ENCODE data around the gene SZT2.

SZT2 gene

GRCh38 chr1:43389326-43390313 lies at the start of gene SZT2, which contains the start of gene MED8:
Gene SZT2 (plus strand): TSS chr1:43389899. CDS start chr1:43389969, 70 bp downstream.
Gene MED8 (minus strand): TSS chr1:43389800. CDS start chr1:43389764, 36 bp downstream.
- DNase-seq (ENCODE audit: low read depth in 2 of 2): peak; percentile 83 to 90

- DNase-seq (ENCODE audit: low read depth in 2 of 2): no peak
Observed at GRCh38 chr1:43340559-43340958, 49.1 kb upstream of the SZT2 start.

GRCh38 chr1:43344267-43344850 lies 45.3 kb upstream of the SZT2 start:
- DNase-seq (ENCODE audit: low read depth in 2 of 2): no peak

DNA sequence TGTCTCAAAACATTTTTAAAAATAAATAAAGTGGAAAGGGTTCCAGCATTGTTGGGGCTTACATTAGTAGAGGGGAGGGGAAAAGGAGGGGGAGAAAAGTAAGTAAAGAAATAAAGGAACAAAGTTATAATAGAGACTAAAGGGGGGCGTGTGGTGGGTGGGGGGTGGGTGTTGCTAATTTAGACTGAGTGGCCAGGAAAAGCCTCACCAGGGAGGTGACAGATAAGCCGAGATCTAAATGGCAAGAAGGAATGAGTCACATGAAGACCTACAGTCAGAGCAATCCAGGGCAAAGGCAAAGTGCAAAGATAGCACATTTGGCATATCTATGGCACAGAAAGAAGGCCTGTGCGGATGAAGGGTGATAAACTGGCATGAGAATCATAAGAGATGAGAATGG lies 44.6 kb upstream of the SZT2 start:
- DNase-seq (ENCODE audit: low read depth in 2 of 2): no peak

- DNase-seq (ENCODE audit: low read depth in 2 of 2): no peak
Observed at GRCh38 chr1:43346636-43347035, 43.1 kb upstream of the SZT2 start.

- no peak for DNase-seq (ENCODE audit: low read depth in 2 of 2)
Observed at GRCh38 chr1:43348343-43348808, 41.3 kb upstream of the SZT2 start.

- DNase-seq (ENCODE audit: low read depth in 2 of 2): peak in 1 of 2 donors; percentile 50
Observed at GRCh38 chr1:43348809-43349593, 40.7 kb upstream of the SZT2 start.

DNA sequence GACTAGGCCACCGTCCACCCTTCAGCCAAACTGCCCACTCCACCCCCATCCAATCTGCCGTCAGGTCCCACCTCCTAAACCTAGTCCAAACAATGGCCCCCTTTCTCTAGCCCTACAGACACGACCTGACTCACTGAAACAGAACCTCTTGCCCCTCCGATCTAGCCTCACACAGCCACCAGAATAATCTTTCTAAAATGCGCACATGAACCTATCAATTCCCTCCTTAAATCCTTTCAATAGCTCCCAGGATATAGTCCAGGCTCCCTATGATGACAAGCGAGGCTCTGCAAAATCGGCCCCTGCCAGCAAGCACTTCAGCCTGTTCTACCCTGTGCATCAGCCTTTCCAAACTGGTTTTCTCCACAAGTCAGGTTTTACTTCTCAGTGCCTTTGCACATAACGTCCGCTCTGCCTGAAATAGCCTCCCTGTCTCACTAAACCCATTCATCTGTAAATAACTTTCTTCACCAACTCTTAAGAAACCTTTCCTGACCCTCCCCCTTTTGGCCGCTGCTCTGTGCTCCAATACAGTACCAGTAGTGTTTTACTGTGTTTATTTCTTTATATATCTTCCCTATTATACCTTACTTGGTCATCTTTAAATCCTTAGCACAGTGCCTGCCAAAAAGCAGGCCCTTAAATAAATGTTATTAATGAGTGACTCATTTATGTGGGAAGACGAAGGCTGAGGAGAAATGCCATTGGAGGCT lies 39.9 kb upstream of the SZT2 start:
- DNase-seq (ENCODE audit: low read depth in 2 of 2): no peak

GRCh38 chr1:43350976-43351375 lies 38.7 kb upstream of the SZT2 start:
- DNase-seq (ENCODE audit: low read depth in 2 of 2): no peak

DNA sequence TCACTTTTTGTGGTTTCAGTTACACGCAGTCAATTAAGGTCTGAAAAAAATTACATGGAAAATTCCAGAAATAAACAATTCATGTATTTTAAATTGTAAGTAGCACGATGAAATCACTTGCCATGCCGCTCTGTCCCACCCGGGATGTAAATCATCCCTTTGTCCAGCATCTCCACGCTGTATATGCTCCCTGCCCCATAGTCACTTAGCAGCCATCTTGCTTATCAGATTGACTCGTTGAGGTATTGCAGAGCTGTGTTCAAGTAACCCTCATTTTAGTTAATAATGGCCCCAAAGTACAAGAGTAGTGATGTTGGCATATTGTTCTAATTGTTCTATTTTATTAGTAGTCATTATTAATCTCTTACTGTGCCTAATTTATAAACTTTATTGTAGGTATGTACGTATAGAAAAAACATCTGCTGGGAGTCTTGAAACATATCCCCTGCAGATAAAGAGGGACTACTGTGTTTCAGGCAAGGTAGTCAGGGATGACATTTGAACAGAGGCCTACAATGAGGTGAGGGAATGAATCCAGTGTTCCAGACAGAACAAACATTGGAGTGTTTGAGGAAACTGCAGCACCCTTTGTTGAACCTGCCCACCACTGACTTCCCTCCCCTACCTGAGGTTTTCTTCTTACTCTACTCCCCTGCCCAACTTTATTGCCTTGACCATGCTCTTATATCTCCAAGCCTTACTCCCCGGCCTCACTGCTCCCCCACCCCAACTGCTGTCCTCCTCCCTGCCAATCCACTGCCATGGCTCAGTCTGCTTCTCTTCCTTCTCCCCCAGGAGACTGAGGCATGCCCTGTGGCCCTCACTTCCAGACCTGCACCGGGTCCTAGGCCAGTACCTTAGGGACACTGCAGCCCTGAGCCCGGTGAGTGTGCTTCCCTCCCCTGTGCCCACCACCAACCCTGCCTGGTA lies 38.0 kb upstream of the SZT2 start:
- DNase-seq (ENCODE audit: low read depth in 2 of 2): no peak

- no peak for DNase-seq (ENCODE audit: low read depth in 2 of 2)
Observed at GRCh38 chr1:43352351-43352705, 37.4 kb upstream of the SZT2 start.

DNA sequence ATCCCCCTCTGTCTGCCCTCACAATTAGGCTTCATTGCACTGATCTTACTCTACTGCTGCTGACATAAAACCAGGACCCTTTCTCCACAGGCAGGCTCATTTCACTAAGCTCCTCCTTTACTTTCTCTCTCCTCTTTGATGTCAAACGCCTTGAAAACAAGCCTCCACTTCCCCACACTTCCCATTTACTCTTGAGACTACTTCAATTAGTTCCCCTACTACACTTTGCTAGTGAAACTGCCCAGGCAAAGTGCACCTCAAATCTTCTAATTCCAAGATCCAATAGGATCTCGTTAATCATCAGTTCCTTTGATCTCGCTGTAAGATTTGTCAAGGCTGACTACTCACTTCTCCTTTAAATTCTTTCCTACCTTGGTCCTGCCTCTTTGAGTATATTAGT lies 36.8 kb upstream of the SZT2 start:
- DNase-seq (ENCODE audit: low read depth in 2 of 2): no peak

DNA sequence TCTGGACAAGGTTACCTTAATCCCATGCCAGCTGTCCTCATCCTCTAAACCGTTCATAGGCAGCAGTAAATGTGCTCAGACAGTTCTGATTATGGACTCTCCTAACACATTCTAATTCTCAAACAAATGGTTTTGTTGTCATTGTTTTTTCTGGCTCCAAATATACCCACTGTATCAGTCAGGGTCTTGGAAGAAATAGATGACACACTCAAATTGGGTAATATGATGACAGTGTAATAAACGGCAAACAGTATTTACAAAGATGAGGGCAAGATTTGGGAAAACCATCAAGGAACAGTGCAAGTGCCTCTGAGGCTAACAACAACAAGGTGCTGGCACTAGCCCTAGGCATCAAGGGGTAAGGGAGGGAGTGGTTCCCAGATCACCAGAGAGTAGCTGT lies 35.2 kb upstream of the SZT2 start:
- no peak for DNase-seq (ENCODE audit: low read depth in 2 of 2)

DNA sequence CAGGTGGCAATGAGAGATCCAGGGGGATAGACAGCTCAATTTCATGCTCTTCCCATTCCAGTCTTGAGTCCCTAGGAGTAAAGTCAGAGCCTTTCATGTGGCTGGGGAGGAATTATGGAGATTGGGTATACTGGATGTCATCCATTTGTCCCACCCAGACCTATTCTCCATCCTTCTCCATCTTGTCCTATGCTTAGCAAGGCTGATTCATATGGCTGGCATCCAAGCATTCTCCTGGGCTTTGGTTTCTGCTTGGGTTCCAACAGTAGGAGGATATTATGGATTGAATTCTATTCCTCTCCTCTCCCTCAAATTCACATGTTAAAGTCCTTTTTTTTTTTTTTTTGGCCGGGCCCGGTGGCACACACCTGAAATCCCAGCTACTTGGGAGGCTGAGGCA lies 34.8 kb upstream of the SZT2 start:
- no peak for DNase-seq (ENCODE audit: low read depth in 2 of 2)

DNA sequence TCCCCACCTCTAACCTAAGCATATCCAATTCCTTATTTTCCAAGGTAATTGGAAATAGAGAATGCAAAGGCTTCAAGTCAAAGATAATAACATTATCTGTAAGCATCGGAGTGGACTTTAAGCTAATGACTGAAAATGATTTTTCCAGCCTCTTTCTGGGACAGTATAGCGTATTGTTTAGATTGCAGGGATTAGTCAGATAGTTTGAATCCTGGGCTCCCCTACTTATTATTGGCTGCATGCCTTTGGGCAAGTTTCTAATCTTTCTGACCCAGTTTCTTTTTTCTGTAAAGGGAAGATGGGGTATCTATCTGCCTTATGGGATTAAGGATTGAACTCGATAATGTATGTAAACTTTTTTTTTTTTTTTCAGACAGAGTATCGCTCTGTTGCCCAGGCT lies 32.4 kb upstream of the SZT2 start:
- no peak for DNase-seq (ENCODE audit: low read depth in 2 of 2)

DNA sequence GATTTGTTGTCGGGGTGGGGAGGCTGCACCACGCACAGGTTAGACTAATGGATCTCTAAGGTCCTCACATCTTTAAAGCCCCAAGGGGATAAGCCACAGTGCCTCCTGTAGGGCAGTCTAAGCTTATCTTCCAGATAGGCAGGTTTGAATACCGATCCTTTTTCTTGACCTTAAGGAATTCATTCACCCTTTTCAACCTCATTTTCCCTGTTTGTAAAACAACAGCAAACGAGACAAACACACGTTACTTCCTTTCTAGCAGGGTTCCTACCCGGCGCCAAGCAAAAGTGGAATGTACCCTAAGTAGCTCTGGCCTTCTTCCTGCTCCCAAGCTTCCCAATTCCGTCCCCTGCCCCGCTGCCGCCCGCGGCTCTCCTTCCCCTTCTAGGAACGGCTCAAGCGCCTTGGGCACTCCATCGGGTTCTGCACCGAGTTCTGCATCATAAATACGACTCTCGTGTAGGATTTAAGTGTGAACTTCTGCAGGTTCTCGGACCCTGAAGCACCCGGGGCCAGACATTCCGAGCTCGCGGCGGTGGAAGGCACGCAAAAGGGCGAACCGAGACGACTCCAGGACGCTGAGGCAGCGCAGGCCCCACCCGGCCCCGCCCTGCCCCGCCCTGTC lies 31.5 kb upstream of the SZT2 start:
- no peak for DNase-seq (ENCODE audit: low read depth in 2 of 2)

GRCh38 chr1:43358746-43359693 lies 30.7 kb upstream of the SZT2 start, which contains the start of gene CDC20:
Gene CDC20 (plus strand): TSS chr1:43358981. CDS start chr1:43359216, 235 bp downstream.
- DNase-seq (ENCODE audit: low read depth in 2 of 2): peak; percentile 93 to 96

GRCh38 chr1:43359696-43360095 lies 30.0 kb upstream of the SZT2 start:
- DNase-seq (ENCODE audit: low read depth in 2 of 2): no peak

DNA sequence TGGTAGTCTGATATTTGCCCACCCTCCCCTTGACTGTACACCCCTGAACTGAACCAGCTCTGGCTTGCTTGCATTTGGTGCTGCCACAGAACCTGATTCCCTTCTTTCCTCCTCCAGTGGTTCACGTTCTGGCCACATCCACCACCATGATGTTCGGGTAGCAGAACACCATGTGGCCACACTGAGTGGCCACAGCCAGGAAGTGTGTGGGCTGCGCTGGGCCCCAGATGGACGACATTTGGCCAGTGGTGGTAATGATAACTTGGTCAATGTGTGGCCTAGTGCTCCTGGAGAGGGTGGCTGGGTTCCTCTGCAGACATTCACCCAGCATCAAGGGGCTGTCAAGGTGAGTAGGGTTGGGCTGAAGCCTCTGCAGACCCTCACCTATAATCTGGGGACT lies 29.1 kb upstream of the SZT2 start:
- DNase-seq (ENCODE audit: low read depth in 2 of 2): no peak
